Measurements from ENCODE around the gene CFAP299.

DNA sequence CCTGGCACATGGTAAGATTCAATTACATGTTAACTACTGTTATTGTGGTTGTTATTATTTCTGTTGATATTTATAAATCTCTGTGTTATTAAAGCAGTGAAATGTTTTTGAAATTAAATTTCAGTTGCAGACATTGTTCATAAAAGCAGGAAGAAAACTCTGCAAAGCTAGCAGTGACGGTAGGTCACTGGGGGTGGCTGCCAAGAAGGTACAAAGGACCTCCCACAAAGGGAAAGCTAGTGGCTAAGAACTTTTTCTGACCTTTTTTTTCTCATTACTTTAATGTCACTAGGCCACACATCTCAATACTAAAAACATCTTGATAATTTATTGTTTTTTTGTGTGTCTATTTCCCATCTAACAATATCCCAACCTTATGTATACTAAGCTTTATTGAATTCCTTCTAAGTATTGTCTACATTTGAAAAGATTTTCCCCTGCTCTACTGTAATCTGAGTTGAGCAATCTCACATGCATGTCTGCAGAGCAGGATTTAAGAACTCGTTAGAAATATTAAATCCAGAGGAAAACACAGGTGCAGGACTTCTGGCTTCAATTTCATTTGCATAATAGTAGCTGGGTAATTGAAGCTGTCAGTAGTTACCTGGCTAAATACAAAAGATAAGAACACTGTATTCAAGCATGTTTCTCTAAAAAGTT lies 197.3 kb downstream of the CFAP299 start:
- TF ChIP-seq, protein P1, sequence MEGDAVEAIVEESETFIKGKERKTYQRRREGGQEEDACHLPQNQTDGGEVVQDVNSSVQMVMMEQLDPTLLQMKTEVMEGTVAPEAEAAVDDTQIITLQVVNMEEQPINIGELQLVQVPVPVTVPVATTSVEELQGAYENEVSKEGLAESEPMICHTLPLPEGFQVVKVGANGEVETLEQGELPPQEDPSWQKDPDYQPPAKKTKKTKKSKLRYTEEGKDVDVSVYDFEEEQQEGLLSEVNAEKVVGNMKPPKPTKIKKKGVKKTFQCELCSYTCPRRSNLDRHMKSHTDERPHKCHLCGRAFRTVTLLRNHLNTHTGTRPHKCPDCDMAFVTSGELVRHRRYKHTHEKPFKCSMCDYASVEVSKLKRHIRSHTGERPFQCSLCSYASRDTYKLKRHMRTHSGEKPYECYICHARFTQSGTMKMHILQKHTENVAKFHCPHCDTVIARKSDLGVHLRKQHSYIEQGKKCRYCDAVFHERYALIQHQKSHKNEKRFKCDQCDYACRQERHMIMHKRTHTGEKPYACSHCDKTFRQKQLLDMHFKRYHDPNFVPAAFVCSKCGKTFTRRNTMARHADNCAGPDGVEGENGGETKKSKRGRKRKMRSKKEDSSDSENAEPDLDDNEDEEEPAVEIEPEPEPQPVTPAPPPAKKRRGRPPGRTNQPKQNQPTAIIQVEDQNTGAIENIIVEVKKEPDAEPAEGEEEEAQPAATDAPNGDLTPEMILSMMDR (IDR thresholded peaks at IDR 0.05), result no peak
- no peak for TF ChIP-seq POLR2A (IDR thresholded peaks at IDR 0.05; ENCODE audit: low read depth)

All from esophagus muscularis mucosa (tissue), 3 donors.